OCI-LY3 (cell line): ENCODE measurements around the gene HEXIM1.

Experiments used
- H2AFZ ChIP-seq: fragments of 200-600, 300-600 bp; shearing (Covaris generic); 2 replicates; pipeline ENCODE4 v1.6.0; 2014; ENCODE audit warnings: antibody characterized with exemption, low read depth, low read length
- H3K27ac ChIP-seq: fragments of 200-600, 300-600 bp; sonication (generic); 2 replicates; pipeline ENCODE4 v1.5.1; 2014; ENCODE audit warnings: mild to moderate bottlenecking, low read length, moderate library complexity, mixed read lengths
- H3K27me3 ChIP-seq: fragments of 200-600, 300-600 bp; sonication (generic); 2 replicates; pipeline ENCODE4 v1.6.1; 2014; ENCODE audit warnings: low read depth, low read length, mixed read lengths
- H3K36me3 ChIP-seq: fragments of 200-600, 300-600 bp; sonication (generic); replicated peaks from 2 replicates; pipeline ENCODE3; 2014; ENCODE audit warnings: low read depth, low read length, mixed read lengths
- H3K4me1 ChIP-seq: fragments of 300-600, 200-600 bp; sonication (generic); 2 replicates; pipeline ENCODE4 v1.6.1; 2014; ENCODE audit warnings: low read length, mixed read lengths
- H3K4me2 ChIP-seq: fragments of 200-600, 300-600 bp; sonication (generic); 2 replicates; pipeline ENCODE4 v1.6.1; 2014; ENCODE audit warnings: low read length, mixed read lengths
- H3K4me3 ChIP-seq: fragments of 300-600, 200-600 bp; sonication (generic); 2 replicates; pipeline ENCODE4 v1.5.1; 2014; ENCODE audit warnings: antibody characterized with exemption, mild to moderate bottlenecking, low read length, moderate library complexity
- H3K79me2 ChIP-seq: fragments of 300-600, 200-600 bp; shearing (Covaris generic); 2 replicates; pipeline ENCODE4 v1.6.1; 2014; ENCODE audit warnings: mild to moderate bottlenecking, low read length, mixed read lengths
- H3K9ac ChIP-seq: fragments of 300-600, 200-600 bp; shearing (Covaris generic); 2 replicates; pipeline ENCODE4 v1.6.0; 2014; ENCODE audit warnings: mild to moderate bottlenecking, low read length, moderate library complexity
- H3K9me3 ChIP-seq: fragments of 200-600, 300-600 bp; shearing (Covaris generic); 2 replicates; pipeline ENCODE4 v1.6.1; 2014; ENCODE audit warnings: low read length, mixed read lengths; ENCODE audit not compliant: insufficient read depth
- H4K20me1 ChIP-seq: fragments of 200-600, 300-600 bp; sonication (generic); 2 replicates; pipeline ENCODE4 v1.6.1; 2016; ENCODE audit warnings: low read length, mixed read lengths; ENCODE audit not compliant: insufficient read depth
- CTCF ChIP-seq: fragments of 200-600, 300-600 bp; sonication (generic); IDR thresholded peaks from 2 replicates; pipeline ENCODE4 v1.5.1; 2014; ENCODE audit warnings: antibody characterized with exemption, low read length, low read depth
- EZH2phosphoT487 ChIP-seq: fragments of 200-600 bp; shearing (Covaris generic); IDR thresholded peaks from 2 replicates; pipeline ENCODE4 v1.6.1; 2018; ENCODE audit warnings: antibody characterized with exemption, mixed run types, low read depth

The HEXIM1 gene

GRCh38 chr17:45161288-45162024 lies 13.2 kb downstream of the HEXIM1 start, which contains the start of gene HEXIM2:
Gene HEXIM2 (plus strand): TSS chr17:45161875. CDS start chr17:45162794, 919 bp downstream.
- Histone ChIP-seq H3K27me3 (no peaks in the 10 kb centered on the region), H4K20me1 (no peaks in the 10 kb centered on the region), H3K27ac (peak within 1 kb of the TSS; percentile 80), H3K4me3 (peak within 1 kb of the TSS; percentile 93), H3K4me1 (peaks cover 13% of the 10 kb centered on the region), H3K4me2 (peak within 1 kb of the TSS; percentile 91), H3K9ac (peak within 1 kb of the TSS; percentile 91), H2AFZ (peak within 1 kb of the TSS; percentile 50), H3K9me3 (no peaks in the 10 kb centered on the region), H3K79me2 (peaks cover 26% of the 10 kb centered on the region), H3K36me3 (peaks cover 18% of the 10 kb centered on the region)
- TF ChIP-seq CTCF, result no peak

GRCh38 chr17:45162025-45162687 lies 13.9 kb downstream of the HEXIM1 start:
- peak overlapping the region; percentile 50 for H2AFZ ChIP-seq
- peak overlapping the region; percentile 93 for H3K4me3 ChIP-seq
- H3K27me3 ChIP-seq, result no peaks in the 10 kb centered on the region
- peaks cover 13% of the 10 kb centered on the region for H3K4me1 ChIP-seq
- H3K36me3 ChIP-seq, result peaks cover 18% of the 10 kb centered on the region
- no peak for TF ChIP-seq CTCF
- TF ChIP-seq EZH2phosphoT487, result no peak
- H3K27ac ChIP-seq, result no peak overlapping the region
- H3K9me3 ChIP-seq, result no peaks in the 10 kb centered on the region
- peak overlapping the region; percentile 88 for H3K4me2 ChIP-seq
- H4K20me1 ChIP-seq, result no peaks in the 10 kb centered on the region
- peaks cover 26% of the 10 kb centered on the region for H3K79me2 ChIP-seq
- H3K9ac ChIP-seq, result peak overlapping the region; percentile 56

- Histone ChIP-seq H3K9ac (no peak overlapping the region), H3K4me3 (no peak overlapping the region), H3K27ac (no peak overlapping the region), H3K27me3 (no peaks in the 10 kb centered on the region), H3K4me2 (no peak overlapping the region), H3K9me3 (no peaks in the 10 kb centered on the region), H3K79me2 (peaks cover 15% of the 10 kb centered on the region), H2AFZ (no peak overlapping the region), H3K4me1 (peaks cover 11% of the 10 kb centered on the region), H3K36me3 (peaks cover 5% of the 10 kb centered on the region), H4K20me1 (no peaks in the 10 kb centered on the region)
- TF ChIP-seq EZH2phosphoT487 (no peak), CTCF (no peak)
These were observed 16.5 kb downstream of the HEXIM1 start for GRCh38 chr17:45164734-45165269.
